ENCODE results near the gene CCDC54. TPM values are rescaled to one million over a fixed set of nuclear protein-coding genes. Genes with fewer than 3 reads are reported as not detected.
A peak's percentile ranks its signal among the peaks of the same experiment; 100 is the strongest.

The CCDC54 gene
- total RNA-seq, 1 donor from 2014 or later = not detected

DNA sequence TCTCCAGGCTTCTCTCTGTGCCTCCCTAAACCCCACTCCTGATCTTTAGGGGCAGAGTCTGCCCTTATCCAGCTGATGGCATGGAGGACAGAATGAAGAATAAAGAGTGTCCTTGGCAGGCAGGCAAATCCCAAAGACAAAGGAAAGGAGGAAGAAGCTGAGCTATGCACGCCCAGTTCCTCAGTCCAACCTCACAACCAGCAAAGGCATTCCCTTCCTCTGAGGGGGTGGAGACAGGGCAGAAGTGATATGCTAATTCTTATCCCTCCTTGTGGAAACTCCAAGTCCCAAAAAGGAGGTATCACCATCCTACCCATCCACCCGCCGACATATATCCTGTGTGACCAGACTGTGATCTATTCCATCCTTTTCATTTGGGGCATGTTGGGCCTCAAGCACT, 10.5 kb upstream of the CCDC54 start:
- Mint-ChIP-seq H3K36me3 (peaks cover 2% of the 10 kb centered on the region), H3K27ac (no peak overlapping the region), H3K9me3 (peaks cover 15% of the 10 kb centered on the region), H3K27me3 (ENCODE audit: low read depth) (no peaks in the 10 kb centered on the region), H3K4me1 (peaks cover 27% of the 10 kb centered on the region), H3K4me3 (no peak overlapping the region)
- TF ChIP-seq, protein P1, sequence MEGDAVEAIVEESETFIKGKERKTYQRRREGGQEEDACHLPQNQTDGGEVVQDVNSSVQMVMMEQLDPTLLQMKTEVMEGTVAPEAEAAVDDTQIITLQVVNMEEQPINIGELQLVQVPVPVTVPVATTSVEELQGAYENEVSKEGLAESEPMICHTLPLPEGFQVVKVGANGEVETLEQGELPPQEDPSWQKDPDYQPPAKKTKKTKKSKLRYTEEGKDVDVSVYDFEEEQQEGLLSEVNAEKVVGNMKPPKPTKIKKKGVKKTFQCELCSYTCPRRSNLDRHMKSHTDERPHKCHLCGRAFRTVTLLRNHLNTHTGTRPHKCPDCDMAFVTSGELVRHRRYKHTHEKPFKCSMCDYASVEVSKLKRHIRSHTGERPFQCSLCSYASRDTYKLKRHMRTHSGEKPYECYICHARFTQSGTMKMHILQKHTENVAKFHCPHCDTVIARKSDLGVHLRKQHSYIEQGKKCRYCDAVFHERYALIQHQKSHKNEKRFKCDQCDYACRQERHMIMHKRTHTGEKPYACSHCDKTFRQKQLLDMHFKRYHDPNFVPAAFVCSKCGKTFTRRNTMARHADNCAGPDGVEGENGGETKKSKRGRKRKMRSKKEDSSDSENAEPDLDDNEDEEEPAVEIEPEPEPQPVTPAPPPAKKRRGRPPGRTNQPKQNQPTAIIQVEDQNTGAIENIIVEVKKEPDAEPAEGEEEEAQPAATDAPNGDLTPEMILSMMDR (IDR thresholded peaks at IDR 0.05; ENCODE audit: unreplicated experiment) = no peak
- DNase-seq (ENCODE audit: low spot score in 2 of 2, unreplicated experiment in 2 of 2) = no peak

DNA sequence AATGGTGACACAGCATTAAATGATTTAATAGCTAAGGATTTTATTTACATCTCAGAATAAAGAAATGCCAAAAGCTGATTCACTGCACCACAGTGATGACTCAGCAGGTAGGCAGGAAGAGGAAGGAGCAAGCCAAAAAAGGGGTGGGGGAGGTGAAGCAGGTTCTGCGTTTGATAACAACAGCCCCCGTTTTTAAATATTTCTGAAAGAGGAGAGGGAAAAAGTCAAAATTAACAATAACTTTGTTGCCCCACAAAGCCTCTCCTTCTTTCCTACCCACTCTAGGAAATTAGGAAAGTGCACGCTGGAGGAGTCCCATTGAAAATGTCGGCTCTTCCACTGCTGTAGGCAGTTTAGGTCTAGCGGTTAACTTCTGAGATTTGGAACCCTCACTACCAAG, 9.9 kb upstream of the CCDC54 start:
- Mint-ChIP-seq H3K4me3 (no peak overlapping the region), H3K36me3 (peaks cover 2% of the 10 kb centered on the region), H3K9me3 (peaks cover 11% of the 10 kb centered on the region), H3K27me3 (ENCODE audit: low read depth) (no peaks in the 10 kb centered on the region), H3K4me1 (peaks cover 27% of the 10 kb centered on the region), H3K27ac (no peak overlapping the region)
- TF ChIP-seq, protein P1 (IDR thresholded peaks at IDR 0.05; ENCODE audit: unreplicated experiment) = no peak
- no peak for DNase-seq (ENCODE audit: low spot score in 2 of 2, unreplicated experiment in 2 of 2)

DNA sequence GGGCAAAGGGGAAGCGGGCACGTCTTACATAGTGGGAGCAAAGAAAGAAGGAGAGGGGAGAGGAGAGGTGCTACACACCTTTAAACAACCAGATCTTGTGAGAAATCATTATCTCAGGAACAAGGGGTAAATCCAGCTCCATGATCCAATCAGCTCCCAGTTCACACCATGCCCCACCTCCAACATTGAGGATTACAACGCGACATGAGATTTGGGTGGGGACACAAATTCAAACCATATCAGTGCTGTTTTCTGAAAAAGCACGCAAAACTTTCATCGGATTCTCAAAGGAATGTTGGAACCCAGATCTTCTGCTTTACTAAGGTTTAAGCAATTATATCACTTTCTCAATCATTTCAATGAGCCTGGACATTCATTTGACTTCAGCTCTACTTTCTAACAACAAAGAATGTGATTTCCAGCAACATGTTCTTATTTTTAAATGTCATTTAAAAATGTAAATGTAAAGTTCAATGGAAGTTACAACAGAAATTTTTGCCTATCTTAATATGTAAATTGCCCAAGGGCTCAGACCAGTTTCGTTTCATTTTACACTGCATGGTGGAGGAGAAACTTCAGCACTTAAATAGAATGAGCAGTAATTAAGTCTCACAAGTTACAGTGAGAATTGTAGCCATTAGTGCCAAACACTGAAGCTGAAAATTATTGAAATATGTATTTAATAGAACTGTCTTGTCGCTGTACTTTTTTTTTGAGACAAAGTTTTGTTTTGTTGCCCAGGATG, 8.4 kb upstream of the CCDC54 start:
- H3K4me1 Mint-ChIP-seq = peaks cover 27% of the 10 kb centered on the region
- no peak overlapping the region for H3K4me3 Mint-ChIP-seq
- peaks cover 2% of the 10 kb centered on the region for H3K36me3 Mint-ChIP-seq
- no peak for DNase-seq (ENCODE audit: low spot score in 2 of 2, unreplicated experiment in 2 of 2)
- H3K27me3 Mint-ChIP-seq (ENCODE audit: low read depth) = no peaks in the 10 kb centered on the region
- peak overlapping the region; percentile 66 for H3K27ac Mint-ChIP-seq
- H3K9me3 Mint-ChIP-seq = peaks cover 11% of the 10 kb centered on the region
- TF ChIP-seq, protein P1 (IDR thresholded peaks at IDR 0.05; ENCODE audit: unreplicated experiment) = no peak

DNA sequence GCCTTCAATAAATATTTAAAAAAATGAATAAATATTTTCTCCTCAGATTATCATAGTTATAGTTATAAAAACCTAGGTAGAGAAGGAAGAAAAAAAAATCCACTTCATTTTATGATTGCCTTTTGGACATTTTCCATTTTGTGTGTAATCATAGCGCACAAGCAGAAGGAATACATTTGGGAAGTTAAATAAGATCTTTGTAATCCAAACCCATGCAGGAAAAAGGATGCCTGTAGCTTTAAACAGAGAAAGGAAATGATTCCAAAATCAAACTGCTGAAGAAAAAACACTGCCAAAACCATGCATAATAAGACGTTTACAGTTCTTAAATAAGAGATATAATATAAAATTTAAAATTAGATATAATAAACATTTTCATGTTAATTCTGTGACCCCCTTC, 7.4 kb upstream of the CCDC54 start:
- Mint-ChIP-seq H3K4me1 (peaks cover 27% of the 10 kb centered on the region), H3K36me3 (no peaks in the 10 kb centered on the region), H3K4me3 (no peak overlapping the region), H3K27me3 (ENCODE audit: low read depth) (no peaks in the 10 kb centered on the region), H3K27ac (no peak overlapping the region), H3K9me3 (peaks cover 11% of the 10 kb centered on the region)
- DNase-seq (ENCODE audit: low spot score in 2 of 2, unreplicated experiment in 2 of 2) = no peak
- TF ChIP-seq, protein P1 (IDR thresholded peaks at IDR 0.05; ENCODE audit: unreplicated experiment) = no peak

DNA sequence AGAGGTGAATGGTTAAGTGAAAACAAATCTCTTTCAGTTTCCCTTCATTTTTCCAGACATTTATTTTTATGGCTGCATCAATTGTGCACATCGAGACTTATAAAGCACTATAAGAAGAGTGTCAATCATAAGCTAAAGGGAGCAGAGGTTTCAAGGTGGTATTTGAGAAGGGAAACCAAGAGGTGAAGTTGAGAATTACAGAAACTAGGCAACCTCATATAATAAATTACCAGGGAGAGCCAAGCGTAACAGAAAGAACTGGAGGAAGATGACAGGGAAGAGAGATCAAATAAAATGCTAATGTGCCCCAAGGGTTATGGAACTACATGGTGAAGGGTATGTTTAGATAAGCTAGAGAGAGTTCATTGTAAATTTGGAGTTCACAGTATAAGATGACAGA, 6.3 kb upstream of the CCDC54 start:
- H3K27ac Mint-ChIP-seq = peak overlapping the region; percentile 27
- H3K36me3 Mint-ChIP-seq = no peaks in the 10 kb centered on the region
- no peaks in the 10 kb centered on the region for H3K27me3 Mint-ChIP-seq (ENCODE audit: low read depth)
- H3K4me1 Mint-ChIP-seq = peaks cover 38% of the 10 kb centered on the region
- no peak overlapping the region for H3K4me3 Mint-ChIP-seq
- no peak for DNase-seq (ENCODE audit: low spot score in 2 of 2, unreplicated experiment in 2 of 2)
- TF ChIP-seq, protein P1 (IDR thresholded peaks at IDR 0.05; ENCODE audit: unreplicated experiment) = no peak
- peaks cover 9% of the 10 kb centered on the region for H3K9me3 Mint-ChIP-seq
